Panc1 (cell line): Measurements from ENCODE around the gene NOX5. TPM values are rescaled to one million over a fixed set of nuclear protein-coding genes. Genes with fewer than 3 reads are reported as not detected.
A peak's percentile ranks its signal among the peaks of the same experiment; 100 is the strongest.

Experiments used
- ATAC-seq: fragments of 200-7000 bp; cut with Tn5 transposase; 2 replicates; pipeline ENCODE4 v1.9.1; 2020; ENCODE audit warnings: mild to moderate bottlenecking, moderate library complexity
- BruUV-seq: library from RNA; stranded (reverse); fragments of 400-500 nt; replicated peaks from 2 replicates; lab custom pipeline; 2021; lab: Mats Ljungman, UMichigan
- CTCF ChIA-PET: fragments of 300-600 bp; sonication (Branson Sonifier 250); formaldehyde crosslinking; loops from one replicate; lab custom pipeline; 2022; ENCODE audit warnings: antibody characterized with exemption; lab: Charles Lee
- POLR2A ChIA-PET: fragments of 300-600 bp; sonication (Branson Sonifier 250); formaldehyde crosslinking; loops from one replicate; lab custom pipeline; 2022; ENCODE audit warnings: antibody characterized with exemption; lab: Charles Lee
- DNase-seq: peaks from one replicate; pipeline ENCODE4 v3.0.0-alpha.2; 2010; ENCODE audit warnings: low read depth, low spot score
- H3K27ac ChIP-seq: 2 replicates; pipeline ENCODE4 v1.5.1; 2011; ENCODE audit warnings: mild to moderate bottlenecking, low read length, inconsistent platforms
- H3K27me3 ChIP-seq: fragments of 200-500 bp; sonication (Bioruptor generic); 2 replicates; pipeline ENCODE4 v1.6.0; 2014; ENCODE audit warnings: low read length, inconsistent platforms; ENCODE audit not compliant: control insufficient read depth, insufficient read depth
- H3K36me3 ChIP-seq: fragments of 200-500 bp; sonication (Bioruptor generic); 2 replicates; pipeline ENCODE4 v1.5.1; 2014; ENCODE audit warnings: inconsistent platforms, mild to moderate bottlenecking, low read length, moderate library complexity; ENCODE audit not compliant: control insufficient read depth, insufficient read depth
- H3K4me1 ChIP-seq: 2 replicates; pipeline ENCODE4 v1.5.1; 2011; ENCODE audit warnings: inconsistent platforms, mild to moderate bottlenecking, low read length, moderate library complexity; ENCODE audit not compliant: control insufficient read depth, insufficient read depth
- H3K4me3 ChIP-seq, 2 experiments: 2 replicates each; pipeline ENCODE4 v1.5.1; 2011 to 2012; ENCODE audit warnings: low read depth in 2 of 2, low read length in 2 of 2, mild to moderate bottlenecking in 2 of 2, inconsistent platforms in 1 of 2, moderate library complexity in 1 of 2
- H3K9me3 ChIP-seq: fragments of 200-500 bp; sonication (Bioruptor generic); 2 replicates; pipeline ENCODE4 v1.5.1; 2014; ENCODE audit warnings: low read depth, mild to moderate bottlenecking, inconsistent platforms, low read length, moderate library complexity; ENCODE audit not compliant: control insufficient read depth, insufficient read depth
- CTCF ChIP-seq: fragments of 450-650 bp; IDR thresholded peaks from 2 replicates; pipeline ENCODE4 v1.5.1; 2017; ENCODE audit warnings: mild to moderate bottlenecking
- POLR2AphosphoS5 ChIP-seq: IDR thresholded peaks from 2 replicates; pipeline ENCODE4 v1.6.1; 2012; ENCODE audit warnings: mild to moderate bottlenecking, low read depth, low read length, moderate library complexity
- SIN3A ChIP-seq: IDR thresholded peaks from 2 replicates; pipeline ENCODE4 v1.6.1; 2012; ENCODE audit warnings: low read depth, mild to moderate bottlenecking, low read length, moderate library complexity, borderline replicate concordance; ENCODE audit not compliant: insufficient read depth
- TCF7L2 ChIP-seq: IDR thresholded peaks from 2 replicates; pipeline ENCODE4 v1.6.1; 2011; ENCODE audit warnings: mild to moderate bottlenecking, low read depth, low read length, inconsistent platforms
- in situ Hi-C: cut with HindIII; loops from 2 replicates; pipeline ENCODE4 v1.10.0; 2016; ENCODE audit warnings: low sequenced_read_pairs, low pct_unique_long_range_greater_than_20kb
- intact Hi-C: fragments of 100-400 bp; cut with micrococcal nuclease; formaldehyde crosslinking; loops from one replicate; pipeline ENCODE4 v1.10.0; 2022; ENCODE audit not compliant: unreplicated experiment
- total RNA-seq: library from RNA; stranded (reverse); gene quantifications from one replicate; pipeline ENCODE4 v1.2.1, GENCODE V29; 2021; ENCODE audit not compliant: unreplicated experiment
- TF ChIP-seq, protein P1 (sequence below), 2 experiments: IDR thresholded peaks; 2 replicates each; pipeline ENCODE4 v1.6.1; 2011 to 2012; ENCODE audit warnings: low read depth in 2 of 2, control low read depth in 1 of 2, low read length in 1 of 2, mild to moderate bottlenecking in 1 of 2, moderate library complexity in 1 of 2; ENCODE audit not compliant: insufficient read depth in 1 of 2

NOX5 gene
- total RNA-seq, 1 experiment from 2014 or later = 0.26 TPM

- Histone ChIP-seq H3K27me3 (no peaks in the 10 kb centered on the region), H3K36me3 (no peaks in the 10 kb centered on the region), H3K4me1 (no peaks in the 10 kb centered on the region; the same call in 1 of the 2 replicates), H3K9me3 (no peaks in the 10 kb centered on the region), H3K4me3 (peak overlapping the region; percentile 32 to 48), H3K27ac (no peak overlapping the region)
- ChIA-PET CTCF (interaction anchor here (0.5 to 1.2 kb wide), 11 partner anchors 14 to 451 kb away, joined by 3 to 6 read pairs (median 3); no protein-coding TSS in a partner anchor), POLR2A (no interaction called here)
- no peak for DNase-seq
- TF ChIP-seq POLR2AphosphoS5 (no peak), TCF7L2 (no peak), CTCF (no peak), SIN3A (no peak)
- TF ChIP-seq, protein P1, sequence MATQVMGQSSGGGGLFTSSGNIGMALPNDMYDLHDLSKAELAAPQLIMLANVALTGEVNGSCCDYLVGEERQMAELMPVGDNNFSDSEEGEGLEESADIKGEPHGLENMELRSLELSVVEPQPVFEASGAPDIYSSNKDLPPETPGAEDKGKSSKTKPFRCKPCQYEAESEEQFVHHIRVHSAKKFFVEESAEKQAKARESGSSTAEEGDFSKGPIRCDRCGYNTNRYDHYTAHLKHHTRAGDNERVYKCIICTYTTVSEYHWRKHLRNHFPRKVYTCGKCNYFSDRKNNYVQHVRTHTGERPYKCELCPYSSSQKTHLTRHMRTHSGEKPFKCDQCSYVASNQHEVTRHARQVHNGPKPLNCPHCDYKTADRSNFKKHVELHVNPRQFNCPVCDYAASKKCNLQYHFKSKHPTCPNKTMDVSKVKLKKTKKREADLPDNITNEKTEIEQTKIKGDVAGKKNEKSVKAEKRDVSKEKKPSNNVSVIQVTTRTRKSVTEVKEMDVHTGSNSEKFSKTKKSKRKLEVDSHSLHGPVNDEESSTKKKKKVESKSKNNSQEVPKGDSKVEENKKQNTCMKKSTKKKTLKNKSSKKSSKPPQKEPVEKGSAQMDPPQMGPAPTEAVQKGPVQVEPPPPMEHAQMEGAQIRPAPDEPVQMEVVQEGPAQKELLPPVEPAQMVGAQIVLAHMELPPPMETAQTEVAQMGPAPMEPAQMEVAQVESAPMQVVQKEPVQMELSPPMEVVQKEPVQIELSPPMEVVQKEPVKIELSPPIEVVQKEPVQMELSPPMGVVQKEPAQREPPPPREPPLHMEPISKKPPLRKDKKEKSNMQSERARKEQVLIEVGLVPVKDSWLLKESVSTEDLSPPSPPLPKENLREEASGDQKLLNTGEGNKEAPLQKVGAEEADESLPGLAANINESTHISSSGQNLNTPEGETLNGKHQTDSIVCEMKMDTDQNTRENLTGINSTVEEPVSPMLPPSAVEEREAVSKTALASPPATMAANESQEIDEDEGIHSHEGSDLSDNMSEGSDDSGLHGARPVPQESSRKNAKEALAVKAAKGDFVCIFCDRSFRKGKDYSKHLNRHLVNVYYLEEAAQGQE (IDR thresholded peaks at IDR 0.05; ENCODE audit: insufficient read depth in 1 of 2, low read depth in 2 of 2, low read length in 1 of 2) = no peak
- intact Hi-C loops = no loop called here
- in situ Hi-C loops = no loop called here
- BruUV-seq = no TSS peak
- no peak for ATAC-seq
Measured at GRCh38 chr15:69032031-69032430, 17.5 kb downstream of the NOX5 start.

GRCh38 chr15:69032703-69033373 is 18.3 kb downstream of the NOX5 start:
- no peaks in the 10 kb centered on the region for H3K27me3 ChIP-seq
- H3K4me1 ChIP-seq = no peaks in the 10 kb centered on the region; the same call in 1 of the 2 replicates
- in situ Hi-C loops = no loop called here
- H3K27ac ChIP-seq = no peak overlapping the region
- no peaks in the 10 kb centered on the region for H3K36me3 ChIP-seq
- no TSS peak for BruUV-seq
- H3K9me3 ChIP-seq = no peaks in the 10 kb centered on the region
- no peak for ATAC-seq
- POLR2A ChIA-PET = no interaction called here
- CTCF ChIA-PET = interaction anchor here (0.6 kb wide), 1 partner anchor 572 kb away, joined by 3 read pairs; no protein-coding TSS in a partner anchor
- DNase-seq = no peak
- H3K4me3 ChIP-seq = no peak overlapping the region
- intact Hi-C loops = no loop called here
- no peak for TF ChIP-seq TCF7L2
- TF ChIP-seq, protein P1 (IDR thresholded peaks at IDR 0.05; ENCODE audit: insufficient read depth in 1 of 2, low read depth in 2 of 2, low read length in 1 of 2) = no peak
- no peak for TF ChIP-seq CTCF
- TF ChIP-seq SIN3A = no peak
- no peak for TF ChIP-seq POLR2AphosphoS5
